Measurements from ENCODE around the gene RNFT2.
"Not testable (repeated sequence)": the region's sequence is repeated elsewhere in the genome, so short reads cannot be mapped to it uniquely, and the experiment has no call there.

RNFT2 gene

GRCh38 chr12:116798719-116799118 is 60.6 kb downstream of the RNFT2 start:
- DNase-seq: no peak

GRCh38 chr12:116799955-116800354 is 61.8 kb downstream of the RNFT2 start:
- no peak for DNase-seq

- no peak for DNase-seq
Observed at GRCh38 chr12:116800918-116801317, 62.8 kb downstream of the RNFT2 start.

- DNase-seq: no peak
Observed at GRCh38 chr12:116802018-116802417, 63.9 kb downstream of the RNFT2 start.

GRCh38 chr12:116803013-116803736 is 65.1 kb downstream of the RNFT2 start:
- no peak for DNase-seq

GRCh38 chr12:116804051-116804450 is 65.9 kb downstream of the RNFT2 start:
- no peak for DNase-seq

GRCh38 chr12:116806845-116807440 is 68.8 kb downstream of the RNFT2 start:
- no peak for DNase-seq

- DNase-seq: no peak
Observed at GRCh38 chr12:116807546-116807945, 69.4 kb downstream of the RNFT2 start.

GRCh38 chr12:116808113-116809105 is 70.3 kb downstream of the RNFT2 start:
- no peak for DNase-seq

GRCh38 chr12:116812238-116812637 is 74.1 kb downstream of the RNFT2 start:
- DNase-seq: no peak

- no peak for DNase-seq
Observed at GRCh38 chr12:116813271-116814041, 75.3 kb downstream of the RNFT2 start.

- not testable (repeated sequence) for DNase-seq
Observed at GRCh38 chr12:116814766-116815165, 76.7 kb downstream of the RNFT2 start.

GRCh38 chr12:116818341-116818856 is 80.3 kb downstream of the RNFT2 start:
- DNase-seq: peak; percentile 52

- peak; percentile 93 for DNase-seq
Observed at GRCh38 chr12:116818948-116819832, 81.1 kb downstream of the RNFT2 start.

GRCh38 chr12:116820064-116820656 is 82.0 kb downstream of the RNFT2 start:
- DNase-seq: no peak

GRCh38 chr12:116821291-116821690 is 83.2 kb downstream of the RNFT2 start:
- DNase-seq: no peak

GRCh38 chr12:116827432-116827831 is 89.3 kb downstream of the RNFT2 start:
- no peak for DNase-seq

GRCh38 chr12:116832353-116832752 is 94.2 kb downstream of the RNFT2 start:
- DNase-seq: no peak

GRCh38 chr12:116833474-116833873 is 95.4 kb downstream of the RNFT2 start:
- no peak for DNase-seq

GRCh38 chr12:116835484-116835883 is 97.4 kb downstream of the RNFT2 start:
- DNase-seq: no peak

- DNase-seq: no peak
Observed at GRCh38 chr12:116837097-116837496, 99.0 kb downstream of the RNFT2 start.
